AG04450 (cell line): ENCODE measurements around the gene ARHGEF4. TPM values are rescaled to one million over a fixed set of nuclear protein-coding genes. Genes with fewer than 3 reads are reported as not detected.
A peak's percentile ranks its signal among the peaks of the same experiment; 100 is the strongest.

Source experiments
- CTCF ChIA-PET: fragments of 300-600, 350-600 bp; formaldehyde crosslinking; extraction: SDS; loops from one replicate; lab custom pipeline; 2022; ENCODE audit warnings: antibody characterized with exemption, inconsistent platforms; lab: Charles Lee
- POLR2A ChIA-PET: fragments of 350-600 bp; formaldehyde crosslinking; extraction: SDS; loops from one replicate; lab custom pipeline; 2021; ENCODE audit warnings: antibody characterized with exemption, inconsistent platforms; lab: Yijun Ruan, JAX
- DNase-seq: peaks from one replicate; pipeline ENCODE4 v3.0.0-alpha.2; 2011; ENCODE audit warnings: low read depth, low spot score
- H3K27ac ChIP-seq: one replicate; pipeline ENCODE4 v1.5.1; 2012; ENCODE audit warnings: low read depth, low read length, control low read depth
- H3K27me3 ChIP-seq: one replicate; pipeline ENCODE4 v1.6.0; 2012; ENCODE audit warnings: low read length; ENCODE audit not compliant: control insufficient read depth, insufficient read depth
- H3K4me3 ChIP-seq: 2 replicates; pipeline ENCODE4 v1.5.1; 2011; ENCODE audit warnings: mild to moderate bottlenecking, low read depth, low read length, control low read depth
- H3K9me3 ChIP-seq: 2 replicates; pipeline ENCODE4 v1.5.1; 2012; ENCODE audit warnings: low read length; ENCODE audit not compliant: control insufficient read depth, insufficient read depth
- CTCF ChIP-seq: IDR thresholded peaks from 2 replicates; pipeline ENCODE4 v1.5.1; 2011; ENCODE audit warnings: low read depth, low read length, control low read depth, inconsistent platforms
- polyA plus RNA-seq: library from polyadenylated mRNA; depleted of rRNA; stranded (reverse); fragments of >200 nt; gene quantifications from 2 replicates; pipeline ENCODE4 v1.2.3, GENCODE V29; 2011

ARHGEF4 gene
- polyA plus RNA-seq, 1 experiment: 0.95 TPM

GRCh38 chr2:131038258-131039100 lies 201.8 kb downstream of the ARHGEF4 start:
- POLR2A ChIA-PET: no interaction called here

GRCh38 chr2:131039101-131039440 lies 202.4 kb downstream of the ARHGEF4 start:
- no peaks in the 10 kb centered on the region; the same call in 1 of the 2 replicates for H3K9me3 ChIP-seq
- ChIA-PET POLR2A (no interaction called here), CTCF (no interaction called here)
- TF ChIP-seq CTCF: no peak
- no peak overlapping the region for H3K27ac ChIP-seq
- H3K4me3 ChIP-seq: no peak overlapping the region
- H3K27me3 ChIP-seq: peaks cover 48% of the 10 kb centered on the region
- DNase-seq: no peak

More at GRCh38 chr2:131038258-131039100, 201.8 kb downstream of the ARHGEF4 start:
- Histone ChIP-seq H3K9me3 (no peaks in the 10 kb centered on the region; the same call in 1 of the 2 replicates), H3K4me3 (no peak overlapping the region), H3K27ac (no peak overlapping the region), H3K27me3 (peaks cover 53% of the 10 kb centered on the region)
- no peak for TF ChIP-seq CTCF
- DNase-seq: no peak
- CTCF ChIA-PET: no interaction called here

- DNase-seq: no peak
- CTCF ChIA-PET: no interaction called here
- POLR2A ChIA-PET: no interaction called here
- Histone ChIP-seq H3K27ac (no peak overlapping the region), H3K9me3 (no peaks in the 10 kb centered on the region; the same call in 1 of the 2 replicates), H3K27me3 (peaks cover 43% of the 10 kb centered on the region), H3K4me3 (no peak overlapping the region; the same call in 1 of the 2 replicates)
- no peak for TF ChIP-seq CTCF
These were observed 202.8 kb downstream of the ARHGEF4 start for GRCh38 chr2:131039535-131039907.

GRCh38 chr2:131039908-131040660 lies 203.4 kb downstream of the ARHGEF4 start:
- H3K9me3 ChIP-seq: no peaks in the 10 kb centered on the region; the same call in 1 of the 2 replicates
- CTCF ChIA-PET: interaction anchor here (1.1 to 1.5 kb wide), 2 partner anchors 25 to 243 kb away, joined by 4 read pairs; no protein-coding TSS in a partner anchor

More at GRCh38 chr2:131039908-131040660, 203.4 kb downstream of the ARHGEF4 start:
- no peak for DNase-seq
- POLR2A ChIA-PET: no interaction called here
- H3K4me3 ChIP-seq: peak overlapping the region; percentile 27
- no peak for TF ChIP-seq CTCF
- no peak overlapping the region for H3K27ac ChIP-seq
- H3K27me3 ChIP-seq: peaks cover 43% of the 10 kb centered on the region
